Gastrocnemius medialis (tissue), 4 donors: Measurements from ENCODE around the gene RILPL1.

ENCODE experiments used
- POLR2A ChIP-seq, 2 donors: fragments of 450-650 bp; IDR thresholded peaks; one replicate each; pipeline ENCODE4 v1.6.1; 2017; ENCODE audit warnings: antibody characterized with exemption in 2 of 2, mild to moderate bottlenecking in 2 of 2, moderate library complexity in 2 of 2
- TF ChIP-seq, protein P1 (sequence below), 5 experiments: fragments of 450-650 bp in 3 of 5; fragments of 200-600 bp in 2 of 5; sonication (generic) in 2 of 5; IDR thresholded peaks in 4 of 5; conservative IDR thresholded peaks in 1 of 5; 1 replicate in 4 of 5; 2 replicates in 1 of 5; pipeline ENCODE4 v1.5.1; 2016 to 2019; ENCODE audit warnings: antibody characterized with exemption in 5 of 5, mild to moderate bottlenecking in 3 of 5, moderate library complexity in 3 of 5

DNA sequence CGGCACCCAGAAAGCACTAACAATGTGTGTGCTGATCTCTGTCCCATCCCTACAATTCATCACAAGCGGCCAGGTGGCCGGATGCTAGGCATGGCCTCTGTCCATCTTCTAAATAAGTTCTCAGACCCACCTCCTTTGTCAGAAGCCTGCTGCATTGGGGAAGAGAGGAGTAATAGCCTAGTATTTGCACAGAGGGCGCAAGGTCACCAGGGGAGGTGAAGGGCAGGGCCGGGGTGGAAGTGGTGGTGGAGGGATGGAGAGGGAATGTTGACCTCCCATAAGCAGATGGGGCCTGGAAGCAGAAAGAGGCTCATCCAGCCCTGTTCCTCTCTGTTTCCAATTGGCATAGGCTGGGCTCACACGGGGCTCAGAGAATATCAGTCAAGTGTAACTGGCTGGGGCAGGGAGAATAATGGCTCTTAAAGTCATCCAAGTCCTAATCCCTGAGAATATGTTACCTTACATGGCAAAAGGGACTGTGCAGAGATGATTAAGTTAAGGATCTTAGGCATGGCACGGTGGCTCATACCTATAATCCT is 6.9 kb downstream of the RILPL1 start:
- TF ChIP-seq, protein P1, sequence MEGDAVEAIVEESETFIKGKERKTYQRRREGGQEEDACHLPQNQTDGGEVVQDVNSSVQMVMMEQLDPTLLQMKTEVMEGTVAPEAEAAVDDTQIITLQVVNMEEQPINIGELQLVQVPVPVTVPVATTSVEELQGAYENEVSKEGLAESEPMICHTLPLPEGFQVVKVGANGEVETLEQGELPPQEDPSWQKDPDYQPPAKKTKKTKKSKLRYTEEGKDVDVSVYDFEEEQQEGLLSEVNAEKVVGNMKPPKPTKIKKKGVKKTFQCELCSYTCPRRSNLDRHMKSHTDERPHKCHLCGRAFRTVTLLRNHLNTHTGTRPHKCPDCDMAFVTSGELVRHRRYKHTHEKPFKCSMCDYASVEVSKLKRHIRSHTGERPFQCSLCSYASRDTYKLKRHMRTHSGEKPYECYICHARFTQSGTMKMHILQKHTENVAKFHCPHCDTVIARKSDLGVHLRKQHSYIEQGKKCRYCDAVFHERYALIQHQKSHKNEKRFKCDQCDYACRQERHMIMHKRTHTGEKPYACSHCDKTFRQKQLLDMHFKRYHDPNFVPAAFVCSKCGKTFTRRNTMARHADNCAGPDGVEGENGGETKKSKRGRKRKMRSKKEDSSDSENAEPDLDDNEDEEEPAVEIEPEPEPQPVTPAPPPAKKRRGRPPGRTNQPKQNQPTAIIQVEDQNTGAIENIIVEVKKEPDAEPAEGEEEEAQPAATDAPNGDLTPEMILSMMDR (IDR thresholded peaks at IDR 0.05 in 4 of 5, conservative IDR thresholded peaks at IDR 0.05 in 1 of 5) = no peak
- no peak for TF ChIP-seq POLR2A (IDR thresholded peaks at IDR 0.05)
